Measurements from ENCODE around the gene RESP18. TPM values are rescaled to one million over a fixed set of nuclear protein-coding genes. Genes with fewer than 3 reads are reported as not detected.

Gene RESP18
- total RNA-seq, 6 experiments from 2014 or later = not detected

GRCh38 chr2:219279151-219279915 is 53.2 kb downstream of the RESP18 start, which contains the start of gene DNAJB2:
TSS of gene DNAJB2 (plus strand) at chr2:219279366. CDS start at chr2:219279834, 468 bp downstream.
- peak; percentile 94 to 97 (median 96) for ATAC-seq
- WGBS (ENCODE audit: insufficient coverage, low coverage, low lambda C conversion rate, missing lambda C conversion rate) = 0% methylated on average over 12 of the region's 65 CpGs

GRCh38 chr2:219278655-219279150 is 53.8 kb downstream of the RESP18 start:
- Histone ChIP-seq H3K4me3 (peak overlapping the region; percentile 48 to 93 (median 75)), H3K9me3 (no peaks in the 10 kb centered on the region), H3K27ac (peak overlapping the region; percentile 95 to 100 (median 99)), H3K4me1 (peaks cover 0 to 15% (median 0%) of the 10 kb centered on the region in 4 donors), H3K36me3 (peaks cover 0 to 28% (median 5%) of the 10 kb centered on the region in 4 donors), H3K27me3 (no peaks in the 10 kb centered on the region)
- peak in 2 of 4 donors; percentile 52 to 61 for ATAC-seq
- intact Hi-C loops (cut with DNase I) = no loop called here
- TF ChIP-seq CTCF (IDR thresholded peaks at IDR 0.05) = no peak
- TF ChIP-seq POLR2A (IDR thresholded peaks at IDR 0.05) = no peak
- WGBS (ENCODE audit: insufficient coverage, low coverage, low lambda C conversion rate, missing lambda C conversion rate) = 12% methylated on average over 8 of the region's 9 CpGs
- DNase-seq = no peak

More at GRCh38 chr2:219279151-219279915, 53.2 kb downstream of the RESP18 start, which contains the start of gene DNAJB2:
- H3K36me3 ChIP-seq = peaks cover 0 to 33% (median 5%) of the 10 kb centered on the region in 4 donors
- intact Hi-C loops (cut with DNase I) = no loop called here
- peaks cover 0 to 15% (median 0%) of the 10 kb centered on the region in 4 donors for H3K4me1 ChIP-seq
- peak; percentile 96 for TF ChIP-seq POLR2A (IDR thresholded peaks at IDR 0.05)
- peak in 1 of 4 donors; percentile 5 for TF ChIP-seq CTCF (IDR thresholded peaks at IDR 0.05)
- H3K27me3 ChIP-seq = no peaks in the 10 kb centered on the region
- H3K27ac ChIP-seq = peak within 1 kb of the TSS; percentile 95 to 100 (median 99)
- no peaks in the 10 kb centered on the region for H3K9me3 ChIP-seq
- peak; percentile 99 for DNase-seq
- peak within 1 kb of the TSS; percentile 48 to 93 (median 75) for H3K4me3 ChIP-seq

GRCh38 chr2:219277703-219278654 is 54.6 kb downstream of the RESP18 start:
- intact Hi-C loops (cut with DNase I) = no loop called here
- Histone ChIP-seq H3K9me3 (no peaks in the 10 kb centered on the region), H3K27me3 (no peaks in the 10 kb centered on the region), H3K4me3 (peak overlapping the region in 1 of 3 donors; percentile 28), H3K36me3 (peaks cover 0 to 23% (median 2%) of the 10 kb centered on the region in 4 donors), H3K4me1 (peaks cover 0 to 15% (median 0%) of the 10 kb centered on the region in 4 donors), H3K27ac (peak overlapping the region; percentile 95 to 100 (median 99))
- peak; percentile 74 to 85 (median 84) for DNase-seq
- peak; percentile 60 to 71 (median 68) for ATAC-seq
- TF ChIP-seq POLR2A (IDR thresholded peaks at IDR 0.05) (no peak), CTCF (IDR thresholded peaks at IDR 0.05) (peak; percentile 87 to 99 (median 98))
- 36% methylated on average over 19 of the region's 25 CpGs for WGBS (ENCODE audit: insufficient coverage, low coverage, low lambda C conversion rate, missing lambda C conversion rate)

MicroRNAs encoded within 50 kb of the gene (microRNA counts, 767-probe panel; counts per million panel counts)
- 237 counts per million for microRNA hsa-miR-153

Small RNA genes lying within 50 kb of the gene (microRNA-seq; reads per million reads assigned to microRNA genes)
- 0 reads per million in 2 donors for gene MIR153-1

Small RNA genes lying within 50 kb of the gene (small RNA-seq; reads per million reads assigned to genes)
- gene AC053503.3 = 0 reads per million in 2 experiments
- 0 reads per million in 2 experiments for gene MIR153-1

Other genes with a start within 250 kb of the RESP18 start
- gene NHEJ1, start 171.9 kb downstream of the RESP18 start, total RNA-seq = 10 to 100 TPM in 3 of 6 experiments, 1 to 10 TPM in 3; 5.8 to 16.7 (median 10.9) TPM
- 1 to 10 TPM in 5 of 6 experiments, under 1 TPM in 1; 0.62 to 4.9 (median 2.1) TPM for gene SLC23A3, start 162.7 kb downstream of the RESP18 start, total RNA-seq
- 10 to 100 TPM; 22.3 to 37.1 (median 30.2) TPM for gene CNPPD1, start 155.8 kb downstream of the RESP18 start, total RNA-seq
- gene RETREG2, start 154.5 kb downstream of the RESP18 start, total RNA-seq = 10 to 100 TPM; 33.6 to 77.9 (median 51.0) TPM
- 10 to 100 TPM; 20.7 to 32.3 (median 28.8) TPM for gene ZFAND2B, start 126.0 kb downstream of the RESP18 start, total RNA-seq
- 10 to 100 TPM; 20.3 to 72.5 (median 37.3) TPM for gene ABCB6, start 113.8 kb downstream of the RESP18 start, total RNA-seq
- 10 to 100 TPM; 28.3 to 39.6 (median 33.2) TPM for gene ATG9A, start 103.1 kb downstream of the RESP18 start, total RNA-seq
- 10 to 100 TPM; 19.3 to 27.8 (median 24.5) TPM for gene ANKZF1, start 102.9 kb downstream of the RESP18 start, total RNA-seq
- 1 to 10 TPM; 2.1 to 4.2 (median 2.8) TPM for gene GLB1L, start 87.3 kb downstream of the RESP18 start, total RNA-seq
- gene STK16, start 87.3 kb downstream of the RESP18 start, total RNA-seq = 10 to 100 TPM; 17.7 to 28.1 (median 21.9) TPM
- gene TUBA4B, start 79.5 kb downstream of the RESP18 start, total RNA-seq = 1 to 10 TPM in 1 of 6 experiments, under 1 TPM in 3, not detected in 2; 0.27 to 2.0 (median 0.57) TPM
- gene TUBA4A, start 78.8 kb downstream of the RESP18 start, total RNA-seq = 100 to 1,000 TPM in 1 of 6 experiments, 10 to 100 TPM in 5; 14.9 to 114 (median 35.6) TPM
- gene DNAJB2, start 53.4 kb downstream of the RESP18 start, total RNA-seq = 10 to 100 TPM; 32.6 to 52.1 (median 39.9) TPM
- under 1 TPM in 1 of 6 experiments, not detected in 5; 0.31 TPM for gene PTPRN, start 23.3 kb downstream of the RESP18 start, total RNA-seq
- gene DNPEP, start 55.2 kb upstream of the RESP18 start, total RNA-seq = 10 to 100 TPM; 37.1 to 60.2 (median 47.0) TPM
- gene DES, start 85.6 kb upstream of the RESP18 start, total RNA-seq = 10 to 100 TPM in 1 of 6 experiments, 1 to 10 TPM in 5; 1.2 to 25.6 (median 2.5) TPM
- 1 to 10 TPM in 1 of 6 experiments, under 1 TPM in 5; 0.24 to 1.5 (median 0.48) TPM for gene SPEG, start 102.1 kb upstream of the RESP18 start, total RNA-seq
- gene GMPPA, start 166.1 kb upstream of the RESP18 start, total RNA-seq = 10 to 100 TPM; 21.7 to 54.1 (median 40.2) TPM
- gene ASIC4, start 181.7 kb upstream of the RESP18 start, total RNA-seq = not detected
- 100 to 1,000 TPM in 2 of 6 experiments, 10 to 100 TPM in 4; 33.2 to 183 (median 39.6) TPM for gene CHPF, start 211.1 kb upstream of the RESP18 start, total RNA-seq
- gene TMEM198, start 211.3 kb upstream of the RESP18 start, total RNA-seq = 1 to 10 TPM in 5 of 6 experiments, under 1 TPM in 1; 0.68 to 3.2 (median 1.2) TPM
- gene OBSL1, start 238.8 kb upstream of the RESP18 start, total RNA-seq = 10 to 100 TPM; 27.0 to 42.5 (median 39.4) TPM
- not detected for gene INHA, start 239.6 kb upstream of the RESP18 start, total RNA-seq

Data from right lobe of liver (tissue), 6 donors.